HL-60 (cell line): Measurements from ENCODE around the gene PTBP3.

ENCODE experiments used
- POLR2AphosphoS5 ChIP-seq: IDR thresholded peaks from 2 replicates; pipeline ENCODE4 v1.6.1; 2012; ENCODE audit warnings: low read depth
- SPI1 ChIP-seq: IDR thresholded peaks from 2 replicates; pipeline ENCODE4 v1.6.1; 2012; ENCODE audit warnings: low read depth, mild to moderate bottlenecking, borderline replicate concordance
- TF ChIP-seq, protein P1 (sequence below): IDR thresholded peaks from one replicate; pipeline ENCODE4 v1.5.1; 2011; ENCODE audit warnings: low read length, control low read depth, inconsistent platforms; ENCODE audit not compliant: insufficient read depth

DNA sequence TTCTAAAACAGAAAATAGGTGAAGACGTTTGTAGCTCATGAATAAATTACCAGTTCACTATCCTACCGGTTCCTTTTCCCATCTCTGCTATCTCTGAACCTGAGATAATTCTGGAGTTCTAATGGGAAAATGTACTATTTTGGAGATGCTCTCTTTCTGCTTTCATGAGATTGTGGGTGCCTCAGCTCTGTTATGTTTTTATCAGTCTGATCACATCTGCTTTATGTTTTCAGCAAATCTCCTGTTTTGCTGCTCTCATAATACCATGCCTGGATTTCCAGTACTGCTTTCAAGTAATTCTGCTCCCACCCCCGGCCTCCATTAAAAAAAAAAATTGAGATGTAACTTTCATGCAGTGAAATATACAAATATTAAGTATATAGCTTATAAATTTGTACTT lies 149.2 kb downstream of the PTBP3 start:
- TF ChIP-seq, protein P1, sequence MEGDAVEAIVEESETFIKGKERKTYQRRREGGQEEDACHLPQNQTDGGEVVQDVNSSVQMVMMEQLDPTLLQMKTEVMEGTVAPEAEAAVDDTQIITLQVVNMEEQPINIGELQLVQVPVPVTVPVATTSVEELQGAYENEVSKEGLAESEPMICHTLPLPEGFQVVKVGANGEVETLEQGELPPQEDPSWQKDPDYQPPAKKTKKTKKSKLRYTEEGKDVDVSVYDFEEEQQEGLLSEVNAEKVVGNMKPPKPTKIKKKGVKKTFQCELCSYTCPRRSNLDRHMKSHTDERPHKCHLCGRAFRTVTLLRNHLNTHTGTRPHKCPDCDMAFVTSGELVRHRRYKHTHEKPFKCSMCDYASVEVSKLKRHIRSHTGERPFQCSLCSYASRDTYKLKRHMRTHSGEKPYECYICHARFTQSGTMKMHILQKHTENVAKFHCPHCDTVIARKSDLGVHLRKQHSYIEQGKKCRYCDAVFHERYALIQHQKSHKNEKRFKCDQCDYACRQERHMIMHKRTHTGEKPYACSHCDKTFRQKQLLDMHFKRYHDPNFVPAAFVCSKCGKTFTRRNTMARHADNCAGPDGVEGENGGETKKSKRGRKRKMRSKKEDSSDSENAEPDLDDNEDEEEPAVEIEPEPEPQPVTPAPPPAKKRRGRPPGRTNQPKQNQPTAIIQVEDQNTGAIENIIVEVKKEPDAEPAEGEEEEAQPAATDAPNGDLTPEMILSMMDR, result no peak
- TF ChIP-seq SPI1 (no peak), POLR2AphosphoS5 (no peak)
